Panc1 (cell line): Measurements from ENCODE around the gene LRRC47. TPM values are rescaled to one million over a fixed set of nuclear protein-coding genes. Genes with fewer than 3 reads are reported as not detected.

Experiments used
- ATAC-seq: fragments of 200-7000 bp; cut with Tn5 transposase; 2 replicates; pipeline ENCODE4 v1.9.1; 2020; ENCODE audit warnings: mild to moderate bottlenecking, moderate library complexity
- BruUV-seq: library from RNA; stranded (reverse); fragments of 400-500 nt; replicated peaks from 2 replicates; lab custom pipeline; 2021; lab: Mats Ljungman, UMichigan
- CTCF ChIA-PET: fragments of 300-600 bp; sonication (Branson Sonifier 250); formaldehyde crosslinking; loops from one replicate; lab custom pipeline; 2022; ENCODE audit warnings: antibody characterized with exemption; lab: Charles Lee
- POLR2A ChIA-PET: fragments of 300-600 bp; sonication (Branson Sonifier 250); formaldehyde crosslinking; loops from one replicate; lab custom pipeline; 2022; ENCODE audit warnings: antibody characterized with exemption; lab: Charles Lee
- DNase-seq: peaks from one replicate; pipeline ENCODE4 v3.0.0-alpha.2; 2010; ENCODE audit warnings: low read depth, low spot score
- H3K27ac ChIP-seq: 2 replicates; pipeline ENCODE4 v1.5.1; 2011; ENCODE audit warnings: mild to moderate bottlenecking, low read length, inconsistent platforms
- H3K27me3 ChIP-seq: fragments of 200-500 bp; sonication (Bioruptor generic); 2 replicates; pipeline ENCODE4 v1.6.0; 2014; ENCODE audit warnings: low read length, inconsistent platforms; ENCODE audit not compliant: control insufficient read depth, insufficient read depth
- H3K36me3 ChIP-seq: fragments of 200-500 bp; sonication (Bioruptor generic); 2 replicates; pipeline ENCODE4 v1.5.1; 2014; ENCODE audit warnings: inconsistent platforms, mild to moderate bottlenecking, low read length, moderate library complexity; ENCODE audit not compliant: control insufficient read depth, insufficient read depth
- H3K4me1 ChIP-seq: 2 replicates; pipeline ENCODE4 v1.5.1; 2011; ENCODE audit warnings: inconsistent platforms, mild to moderate bottlenecking, low read length, moderate library complexity; ENCODE audit not compliant: control insufficient read depth, insufficient read depth
- H3K4me3 ChIP-seq, 2 experiments: 2 replicates each; pipeline ENCODE4 v1.5.1; 2011 to 2012; ENCODE audit warnings: low read depth in 2 of 2, low read length in 2 of 2, mild to moderate bottlenecking in 2 of 2, inconsistent platforms in 1 of 2, moderate library complexity in 1 of 2
- H3K9me3 ChIP-seq: fragments of 200-500 bp; sonication (Bioruptor generic); 2 replicates; pipeline ENCODE4 v1.5.1; 2014; ENCODE audit warnings: low read depth, mild to moderate bottlenecking, inconsistent platforms, low read length, moderate library complexity; ENCODE audit not compliant: control insufficient read depth, insufficient read depth
- CTCF ChIP-seq: fragments of 450-650 bp; IDR thresholded peaks from 2 replicates; pipeline ENCODE4 v1.5.1; 2017; ENCODE audit warnings: mild to moderate bottlenecking
- POLR2AphosphoS5 ChIP-seq: IDR thresholded peaks from 2 replicates; pipeline ENCODE4 v1.6.1; 2012; ENCODE audit warnings: mild to moderate bottlenecking, low read depth, low read length, moderate library complexity
- REST ChIP-seq, 2 experiments: IDR thresholded peaks; 2 replicates each; pipeline ENCODE4 v1.6.1; 2011 to 2012; ENCODE audit warnings: low read depth in 2 of 2, control low read depth in 1 of 2, low read length in 1 of 2, mild to moderate bottlenecking in 1 of 2, moderate library complexity in 1 of 2; ENCODE audit not compliant: insufficient read depth in 1 of 2
- SIN3A ChIP-seq: IDR thresholded peaks from 2 replicates; pipeline ENCODE4 v1.6.1; 2012; ENCODE audit warnings: low read depth, mild to moderate bottlenecking, low read length, moderate library complexity, borderline replicate concordance; ENCODE audit not compliant: insufficient read depth
- TCF7L2 ChIP-seq: IDR thresholded peaks from 2 replicates; pipeline ENCODE4 v1.6.1; 2011; ENCODE audit warnings: mild to moderate bottlenecking, low read depth, low read length, inconsistent platforms
- in situ Hi-C: cut with HindIII; loops from 2 replicates; pipeline ENCODE4 v1.10.0; 2016; ENCODE audit warnings: low sequenced_read_pairs, low pct_unique_long_range_greater_than_20kb
- intact Hi-C: fragments of 100-400 bp; cut with micrococcal nuclease; formaldehyde crosslinking; loops from one replicate; pipeline ENCODE4 v1.10.0; 2022; ENCODE audit not compliant: unreplicated experiment
- total RNA-seq: library from RNA; stranded (reverse); gene quantifications from one replicate; pipeline ENCODE4 v1.2.1, GENCODE V29; 2021; ENCODE audit not compliant: unreplicated experiment

LRRC47 gene
- total RNA-seq, 1 experiment from 2014 or later, result 51.0 TPM

GRCh38 chr1:3746389-3746829, 49.9 kb downstream of the LRRC47 start:
- Histone ChIP-seq H3K4me1 (peaks cover 8% of the 10 kb centered on the region), H3K9me3 (no peaks in the 10 kb centered on the region), H3K27me3 (no peaks in the 10 kb centered on the region), H3K36me3 (no peaks in the 10 kb centered on the region; the same call in 1 of the 2 replicates), H3K4me3 (peak overlapping the region; percentile 68 to 77), H3K27ac (peak overlapping the region; percentile 76)
- in situ Hi-C loops, result no loop called here
- BruUV-seq, result no TSS peak
- ATAC-seq (peak; percentile 6; the same call in 1 of the 2 replicates), DNase-seq (no peak)
- TF ChIP-seq TCF7L2 (no peak), POLR2AphosphoS5 (no peak), CTCF (no peak), REST (IDR thresholded peaks at IDR 0.05; ENCODE audit: insufficient read depth in 1 of 2, low read depth in 2 of 2, low read length in 1 of 2) (no peak), SIN3A (no peak)
- POLR2A ChIA-PET, result interaction anchor here (0.6 kb wide), 1 partner anchor 12 kb away, joined by 6 read pairs; no protein-coding TSS in a partner anchor
- intact Hi-C loops, result no loop called here
- CTCF ChIA-PET, result no interaction called here

- intact Hi-C loops, result no loop called here
- H3K36me3 ChIP-seq, result no peaks in the 10 kb centered on the region; the same call in 1 of the 2 replicates
- no peaks in the 10 kb centered on the region for H3K27me3 ChIP-seq
- H3K9me3 ChIP-seq, result no peaks in the 10 kb centered on the region
- peaks cover 8% of the 10 kb centered on the region for H3K4me1 ChIP-seq
- no peak for DNase-seq
- CTCF ChIA-PET, result no interaction called here
- no TSS peak for BruUV-seq
- no peak for ATAC-seq
- POLR2A ChIA-PET, result interaction anchor here (0.6 kb wide), 1 partner anchor 12 kb away, joined by 6 read pairs; no protein-coding TSS in a partner anchor
- peak overlapping the region; percentile 68 to 77 for H3K4me3 ChIP-seq
- TF ChIP-seq TCF7L2, result no peak
- TF ChIP-seq POLR2AphosphoS5, result no peak
- TF ChIP-seq REST (IDR thresholded peaks at IDR 0.05; ENCODE audit: insufficient read depth in 1 of 2, low read depth in 2 of 2, low read length in 1 of 2), result no peak
- no peak for TF ChIP-seq CTCF
- no peak for TF ChIP-seq SIN3A
- in situ Hi-C loops, result no loop called here
- H3K27ac ChIP-seq, result peak overlapping the region; percentile 76
Observed at GRCh38 chr1:3745590-3746381, 50.5 kb downstream of the LRRC47 start.
